OCI-LY7 (cell line): Measurements from ENCODE around the gene EYA2.
"Not testable (repeated sequence)": the region's sequence is repeated elsewhere in the genome, so short reads cannot be mapped to it uniquely, and the experiment has no call there.

Experiments used
- EZH2phosphoT487 ChIP-seq: fragments of 200-600 bp; sonication (generic); IDR thresholded peaks from 2 replicates; pipeline ENCODE4 v1.6.1; 2018; ENCODE audit warnings: low read depth, borderline replicate concordance, mild to moderate bottlenecking, mixed run types, antibody characterized with exemption, low read length, moderate library complexity, mixed read lengths
- TF ChIP-seq, protein P1 (sequence below): fragments of 200-600 bp; sonication (generic); conservative IDR thresholded peaks from 2 replicates; pipeline ENCODE4 v1.5.1; 2014; ENCODE audit warnings: mild to moderate bottlenecking, antibody characterized with exemption, low read length, moderate library complexity, mixed read lengths

DNA sequence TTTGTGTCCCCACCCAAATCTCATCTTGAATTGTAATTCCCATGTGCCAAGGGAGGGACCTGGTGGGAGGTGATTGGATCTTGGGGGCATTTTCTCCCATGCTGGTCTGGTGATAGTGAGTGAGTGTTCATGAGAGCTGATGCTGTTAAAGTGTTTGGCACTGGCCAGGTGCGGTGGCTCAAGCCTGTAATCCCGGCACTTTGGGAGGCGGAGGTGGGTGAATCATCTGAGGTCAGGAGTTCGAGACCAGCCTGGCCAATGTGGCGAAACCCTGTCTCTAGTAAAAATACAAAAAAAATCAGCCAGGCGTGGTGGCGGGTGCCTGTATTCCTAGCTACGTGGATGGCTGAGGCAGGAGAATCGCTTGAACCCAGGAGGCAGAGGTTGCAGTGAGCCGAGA is 37.8 kb downstream of the EYA2 start:
- TF ChIP-seq, protein P1, sequence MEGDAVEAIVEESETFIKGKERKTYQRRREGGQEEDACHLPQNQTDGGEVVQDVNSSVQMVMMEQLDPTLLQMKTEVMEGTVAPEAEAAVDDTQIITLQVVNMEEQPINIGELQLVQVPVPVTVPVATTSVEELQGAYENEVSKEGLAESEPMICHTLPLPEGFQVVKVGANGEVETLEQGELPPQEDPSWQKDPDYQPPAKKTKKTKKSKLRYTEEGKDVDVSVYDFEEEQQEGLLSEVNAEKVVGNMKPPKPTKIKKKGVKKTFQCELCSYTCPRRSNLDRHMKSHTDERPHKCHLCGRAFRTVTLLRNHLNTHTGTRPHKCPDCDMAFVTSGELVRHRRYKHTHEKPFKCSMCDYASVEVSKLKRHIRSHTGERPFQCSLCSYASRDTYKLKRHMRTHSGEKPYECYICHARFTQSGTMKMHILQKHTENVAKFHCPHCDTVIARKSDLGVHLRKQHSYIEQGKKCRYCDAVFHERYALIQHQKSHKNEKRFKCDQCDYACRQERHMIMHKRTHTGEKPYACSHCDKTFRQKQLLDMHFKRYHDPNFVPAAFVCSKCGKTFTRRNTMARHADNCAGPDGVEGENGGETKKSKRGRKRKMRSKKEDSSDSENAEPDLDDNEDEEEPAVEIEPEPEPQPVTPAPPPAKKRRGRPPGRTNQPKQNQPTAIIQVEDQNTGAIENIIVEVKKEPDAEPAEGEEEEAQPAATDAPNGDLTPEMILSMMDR, result not testable (repeated sequence)
- not testable (repeated sequence) for TF ChIP-seq EZH2phosphoT487
